K562 (cell line): ENCODE results near the gene TRAF7. TPM values are rescaled to one million over a fixed set of nuclear protein-coding genes. Genes with fewer than 3 reads are reported as not detected.

Experiments used
- ATAC-seq: fragments of 200-7000 bp; cut with Tn5 transposase; 3 replicates; pipeline ENCODE4 v1.9.1; 2020; ENCODE audit warnings: moderate library complexity
- BruUV-seq: library from RNA; stranded (reverse); fragments of 400-500 nt; replicated peaks from 2 replicates; lab custom pipeline; 2021; lab: Mats Ljungman, UMichigan
- CTCF ChIA-PET: fragments of 300-600 bp; formaldehyde crosslinking; extraction: SDS; loops from one replicate; lab custom pipeline; 2021; ENCODE audit warnings: low intra/inter-chr PET ratio; lab: Yijun Ruan, JAX
- POLR2A ChIA-PET: fragments of 300-600, 350-650 bp; sonication (Branson Sonifier 250); formaldehyde crosslinking; extraction: SDS; loops from one replicate; lab custom pipeline; 2021; ENCODE audit warnings: antibody characterized with exemption, inconsistent platforms; lab: Yijun Ruan, JAX
- DNase-seq, 4 experiments: peaks; one replicate each; pipeline versions ENCODE4 v3.0.0 to v3.0.0-alpha.2; 2011 to 2018; ENCODE audit warnings: low spot score in 3 of 4, mixed read lengths in 3 of 4; ENCODE audit errors: extremely low read depth in 1 of 4
- FAIRE-seq: peaks from 2 replicates; lab custom pipeline; 2011; peaks lifted over from hg19 to GRCh38; lab: Jason Lieb, UNC
- H2AFZ ChIP-seq: 2 replicates; pipeline ENCODE4 v1.6.0; 2011; ENCODE audit warnings: low read depth, low read length, control low read depth, inconsistent platforms
- H3K27ac ChIP-seq: fragments of 200-600 bp; 3 replicates; pipeline ENCODE4 v1.8.0; 2011; ENCODE audit warnings: low read depth, mild to moderate bottlenecking, control low read depth, inconsistent platforms, low read length, moderate library complexity, mixed read lengths; ENCODE audit errors: extremely low read depth
- H3K27me3 ChIP-seq, 2 experiments: fragments of 300-600 bp in 1 of 2; 2 replicates in 1 of 2; 3 replicates in 1 of 2; pipeline versions ENCODE4 v1.6.0 to v1.8.0; 2011; ENCODE audit warnings: inconsistent platforms in 2 of 2, low read length in 2 of 2, mild to moderate bottlenecking in 1 of 2, mixed read lengths in 1 of 2, moderate library complexity in 1 of 2; ENCODE audit not compliant: control insufficient read depth in 2 of 2, insufficient read depth in 2 of 2
- H3K36me3 ChIP-seq: fragments of 300-600 bp; 3 replicates; pipeline ENCODE4 v1.8.0; 2011; ENCODE audit warnings: mild to moderate bottlenecking, low read length, inconsistent platforms; ENCODE audit not compliant: control insufficient read depth, insufficient read depth
- H3K4me1 ChIP-seq, 2 experiments: fragments of 200-600 bp in 1 of 2; replicated peaks in 1 of 2; 2 replicates in 1 of 2; 3 replicates in 1 of 2; pipeline versions ENCODE4 v1.5.1 to v1.8.0; 2011; ENCODE audit warnings: inconsistent platforms in 2 of 2, low read length in 2 of 2, mild to moderate bottlenecking in 1 of 2, mixed read lengths in 1 of 2, moderate library complexity in 1 of 2; ENCODE audit not compliant: control insufficient read depth in 2 of 2, insufficient read depth in 2 of 2
- H3K4me2 ChIP-seq: 2 replicates; pipeline ENCODE4 v1.6.1; 2011; ENCODE audit warnings: low read length, control low read depth, inconsistent platforms, mixed read lengths; ENCODE audit not compliant: insufficient read depth
- H3K4me3 ChIP-seq: fragments of 200-600 bp; sonication (generic), shearing (Covaris generic); 2 replicates; pipeline ENCODE4 v1.5.1; 2016; ENCODE audit warnings: control low read depth, inconsistent platforms
- H3K79me2 ChIP-seq: fragments of 200-600 bp; 3 replicates; pipeline ENCODE4 v1.8.0; 2011; ENCODE audit warnings: low read length, inconsistent platforms; ENCODE audit not compliant: control insufficient read depth, insufficient read depth
- H3K9ac ChIP-seq, 2 experiments: 2 replicates each; pipeline versions ENCODE4 v1.6.0 to v1.6.1; 2011; ENCODE audit warnings: low read depth in 2 of 2, low read length in 2 of 2, control low read depth in 1 of 2, inconsistent platforms in 1 of 2, mild to moderate bottlenecking in 1 of 2, mixed read lengths in 1 of 2; ENCODE audit not compliant: insufficient read depth in 1 of 2
- H3K9me1 ChIP-seq: one replicate; pipeline ENCODE4 v1.6.0; 2011; ENCODE audit warnings: inconsistent platforms, mild to moderate bottlenecking, low read length, moderate library complexity; ENCODE audit not compliant: control insufficient read depth, insufficient read depth
- H3K9me3 ChIP-seq: replicated peaks from 2 replicates; pipeline ENCODE4 v1.5.1; 2011; ENCODE audit warnings: low read depth, low read length, inconsistent platforms; ENCODE audit not compliant: control insufficient read depth, insufficient read depth
- H4K20me1 ChIP-seq: replicated peaks from 2 replicates; pipeline ENCODE4 v1.6.1; 2011; ENCODE audit warnings: low read length, inconsistent platforms, mixed read lengths; ENCODE audit not compliant: control insufficient read depth, insufficient read depth
- DNMT1 ChIP-seq: fragments of 450-650 bp; IDR thresholded peaks from 2 replicates; pipeline ENCODE4 v1.6.1; 2016; ENCODE audit warnings: antibody characterized with exemption, mild to moderate bottlenecking
- ETV6 ChIP-seq, 3 experiments: fragments of 150-350 bp in 1 of 3; sonication (generic) in 1 of 3; formaldehyde crosslinking in 1 of 3; IDR thresholded peaks; 2 replicates each; pipeline versions ENCODE4 v1.6.1 to v1.8.0; 2014 to 2022; ENCODE audit warnings: borderline replicate concordance in 2 of 3, low read depth in 2 of 3, antibody characterized with exemption in 1 of 3, low read length in 1 of 3, mild to moderate bottlenecking in 1 of 3, missing genetic modification reagents in 1 of 3
- RBBP5 ChIP-seq: fragments of 200-600 bp; sonication (generic); IDR thresholded peaks from 2 replicates; pipeline ENCODE4 v1.6.1; 2012; ENCODE audit warnings: borderline replicate concordance, mild to moderate bottlenecking, low read length, control low read depth, inconsistent platforms; ENCODE audit not compliant: insufficient read depth, poor library complexity, severe bottlenecking
- SAP30 ChIP-seq: fragments of 200-600 bp; sonication (generic); IDR thresholded peaks from 2 replicates; pipeline ENCODE4 v1.6.1; 2012; ENCODE audit warnings: borderline replicate concordance, low read depth, mild to moderate bottlenecking, moderate library complexity, low read length, control low read depth, inconsistent platforms; ENCODE audit not compliant: insufficient read depth, poor library complexity, severe bottlenecking
- SIN3B ChIP-seq: fragments of 450-650 bp; IDR thresholded peaks from 2 replicates; pipeline ENCODE4 v1.6.1; 2017; ENCODE audit warnings: low read depth, mild to moderate bottlenecking, moderate library complexity
- SOX6 ChIP-seq: fragments of 450-650 bp; IDR thresholded peaks from 2 replicates; pipeline ENCODE4 v1.6.1; 2014; ENCODE audit warnings: mild to moderate bottlenecking
- XRCC3 ChIP-seq: fragments of 450-650 bp; IDR thresholded peaks from 2 replicates; pipeline ENCODE4 v1.6.1; 2017; ENCODE audit warnings: mild to moderate bottlenecking, moderate library complexity
- ZBTB11 ChIP-seq, 3 experiments: fragments of 200-800 bp in 1 of 3; fragments of 250-450 bp in 1 of 3; fragments of 450-650 bp in 1 of 3; sonication (Bioruptor Pico) in 1 of 3; sonication (Bioruptor generic) in 1 of 3; formaldehyde crosslinking in 1 of 3; IDR thresholded peaks; 2 replicates each; pipeline versions ENCODE4 v1.6.1 to v1.8.0; 2016 to 2022; ENCODE audit warnings: mild to moderate bottlenecking in 2 of 3, missing genetic modification characterization in 2 of 3, missing compliant biosample characterization in 1 of 3, moderate library complexity in 1 of 3
- ZBTB26 ChIP-seq: fragments of 450-650 bp; formaldehyde crosslinking; IDR thresholded peaks from 2 replicates; pipeline ENCODE4 v1.4.0; 2022; ENCODE audit warnings: missing genetic modification characterization
- ZBTB7A ChIP-seq: IDR thresholded peaks from 2 replicates; pipeline ENCODE4 v1.6.1; 2011; ENCODE audit warnings: low read depth, mild to moderate bottlenecking, low read length, moderate library complexity, borderline replicate concordance; ENCODE audit not compliant: control insufficient read depth
- ZNF311 ChIP-seq: fragments of 250-450 bp; sonication (Bioruptor Pico); IDR thresholded peaks from 2 replicates; pipeline ENCODE4 v1.4.0; 2020; ENCODE audit warnings: mild to moderate bottlenecking, moderate library complexity
- ZNF75A ChIP-seq: fragments of 450-650 bp; formaldehyde crosslinking; IDR thresholded peaks from 2 replicates; pipeline ENCODE4 v1.4.0; 2020; ENCODE audit warnings: mild to moderate bottlenecking
- WGBS: fragments of 100-300 bp; shearing (Covaris generic); methylation state at CpG from one replicate; pipeline ENCODE4 v1.1.6; 2016; ENCODE audit warnings: low coverage, mixed read lengths; ENCODE audit not compliant: insufficient coverage; ENCODE audit errors: missing lambda C conversion rate; 5-methylcytosine and 5-hydroxymethylcytosine counted together
- in situ Hi-C: fragments of 300-500 bp; cut with MboI; formaldehyde crosslinking; loops from 4 replicates; pipeline ENCODE4 v1.15.0; 2018; ENCODE audit warnings: inconsistent platforms, mixed read lengths
- intact Hi-C: fragments of 100-400 bp; cut with micrococcal nuclease; formaldehyde crosslinking; loops from 2 replicates; pipeline ENCODE4 v1.14.2; 2022
- polyA plus RNA-seq, 8 experiments: library from polyadenylated mRNA; depleted of rRNA in 4 of 8; stranded (reverse) in 5 of 8; unstranded in 3 of 8; fragments of >200 nt; fragmentation: Nextera tagmentation in 2 of 8; fragmentation: Illumina TruSeq in 1 of 8; extraction: Ambion mirVana in 2 of 8; extraction: Trizol in 1 of 8; gene quantifications; 2 replicates each; pipeline versions ENCODE4 v1.2.1 to v1.2.3, GENCODE V29; 2011 to 2014; ENCODE audit warnings: inconsistent platforms in 1 of 8, missing spikeins in 1 of 8
- total RNA-seq, 7 experiments: library from RNA; depleted of rRNA in 6 of 7; stranded (reverse); fragments of >200 nt in 6 of 7; fragmentation: Illumina TruSeq in 2 of 7; extraction: Trizol in 2 of 7; gene quantifications; 2 replicates each; pipeline versions ENCODE4 v1.2.1 to v1.2.3, GENCODE V29; 2011 to 2021; ENCODE audit warnings: low replicate concordance in 1 of 7

The TRAF7 gene
- total and polyA plus RNA-seq, 9 of the 15 experiments (the other 6 are each of a cell fraction or from before 2014, with no cell fraction given): 1.1 to 113 (median 41.6) TPM

- peak overlapping the region; percentile 87 to 99 for H3K9ac ChIP-seq
- peak overlapping the region; percentile 87 for H3K4me2 ChIP-seq
- intact Hi-C loops (no loop called here), in situ Hi-C loops (no loop called here)
- peaks cover 21% of the 10 kb centered on the region for H4K20me1 ChIP-seq
- peak overlapping the region; percentile 85 for H3K4me3 ChIP-seq
- peak overlapping the region; percentile 53; the same call in 1 of the 2 replicates for H2AFZ ChIP-seq
- ChIA-PET CTCF (no interaction called here), POLR2A (interaction anchor here (0.5 to 3.1 kb wide), 15 partner anchors 8 to 703 kb away, joined by 3 to 17 read pairs (median 3); partner anchors contain the start of genes E4F1, ECI1, RPS2 and TRAF7)
- BruUV-seq: no TSS peak
- FAIRE-seq (peak; percentile 74), DNase-seq (peak in 2 of 4 experiments; percentile 48 to 56), ATAC-seq (no peak)
- peaks cover 31 to 79% of the 10 kb centered on the region in 2 experiments for H3K4me1 ChIP-seq
- H3K9me3 ChIP-seq: no peaks in the 10 kb centered on the region
- H3K79me2 ChIP-seq: peaks cover 52% of the 10 kb centered on the region
- peak overlapping the region; percentile 89 for H3K27ac ChIP-seq
- H3K9me1 ChIP-seq: no peaks in the 10 kb centered on the region
- H3K27me3 ChIP-seq: no peaks in the 10 kb centered on the region
- under 1% methylated on average over 73 of the region's 98 CpGs for WGBS
- H3K36me3 ChIP-seq: peaks cover 36% of the 10 kb centered on the region; the same call in 2 of the 3 replicates
- TF ChIP-seq SIN3B: peak; percentile 77; the same call in 1 of the 2 replicates
- TF ChIP-seq SAP30: peak; percentile 76
- TF ChIP-seq XRCC3: no peak
- TF ChIP-seq ZBTB26 (CRISPR knock-in tag): no peak
- no peak for TF ChIP-seq DNMT1
- TF ChIP-seq ETV6 (IDR thresholded peaks at IDR 0.05; ENCODE audit: borderline replicate concordance in 1 of 2, low read depth in 2 of 2, low read length in 1 of 2): no peak
- TF ChIP-seq ETV6 (CRISPR knock-in tag; IDR thresholded peaks at IDR 0.05; ENCODE audit: borderline replicate concordance): peak; percentile 56; the same call in 1 of the 2 replicates
- TF ChIP-seq ZBTB11 (CRISPR knock-in tag; IDR thresholded peaks at IDR 0.05): no peak; a peak in 1 of 6 replicates
- no peak for TF ChIP-seq ZNF75A
- no peak for TF ChIP-seq SOX6
- peak; percentile 49; the same call in 1 of the 2 replicates for TF ChIP-seq ZBTB7A
- TF ChIP-seq RBBP5: peak; percentile 89
- TF ChIP-seq ZNF311: no peak
These were observed 58.5 kb downstream of the TRAF7 start for GRCh38 chr16:2213817-2214718.
